ENCODE measurements around the gene NUDT17. TPM values are rescaled to one million over a fixed set of nuclear protein-coding genes. Genes with fewer than 3 reads are reported as not detected.
A peak's percentile ranks its signal among the peaks of the same experiment; 100 is the strongest.

The NUDT17 gene
- total and polyA plus RNA-seq, 2 donors (not counting 1 experiment from before 2014, with no cell fraction given) = 3.4 to 5.1 TPM

DNA sequence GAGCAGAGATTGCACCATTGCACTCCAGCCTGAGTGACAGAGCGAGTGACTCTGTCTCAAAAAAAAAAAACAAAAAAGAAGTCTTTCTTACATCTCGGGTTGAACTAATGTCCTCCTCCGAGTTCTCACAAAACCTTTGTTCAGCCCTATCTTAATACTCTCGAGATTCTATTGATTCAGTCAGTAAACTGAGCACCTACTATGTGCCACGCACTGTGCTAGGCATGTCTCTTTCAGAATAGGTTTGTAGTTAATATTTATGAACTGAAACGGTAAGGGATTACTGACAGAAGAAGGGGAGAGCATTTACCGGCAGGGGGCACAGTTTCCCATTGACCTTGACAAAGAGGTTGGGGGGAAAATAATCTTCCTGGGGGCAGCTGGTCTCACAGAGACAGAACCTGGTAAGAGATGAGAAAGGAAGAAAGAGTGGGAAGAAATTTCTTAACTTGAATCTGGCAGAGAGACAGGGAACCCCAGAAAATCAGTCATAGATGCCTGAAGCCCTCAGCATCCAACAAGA is 10.1 kb downstream of the NUDT17 start:
- Histone ChIP-seq H2AFZ (ENCODE audit: low read length) (no peak overlapping the region), H3K36me3 (ENCODE audit: control insufficient read depth, insufficient read depth, low read length) (peaks cover 16% of the 10 kb centered on the region), H3K9me3 (ENCODE audit: control insufficient read depth, insufficient read depth, low read depth, low read length) (no peaks in the 10 kb centered on the region), H3K4me2 (ENCODE audit: extremely low read depth, insufficient read depth, low read length) (no peak overlapping the region), H3K27ac (ENCODE audit: insufficient read depth, low read length) (no peak overlapping the region), H3K4me1 (ENCODE audit: control insufficient read depth, extremely low read depth, insufficient read depth, low read length) (peaks cover 8% of the 10 kb centered on the region), H3K9ac (ENCODE audit: insufficient read depth, low read length) (no peak overlapping the region), H3K79me2 (ENCODE audit: control insufficient read depth, insufficient read depth, low read length) (peaks cover 17% of the 10 kb centered on the region), H4K20me1 (ENCODE audit: control insufficient read depth, extremely low read depth, insufficient read depth, low read length) (no peaks in the 10 kb centered on the region), H3K4me3 (replicated peaks in 1 of 4; ENCODE audit: control extremely low read depth in 1 of 4, insufficient read depth in 1 of 4, low read depth in 3 of 4, low read length in 4 of 4) (no peak overlapping the region), H3K27me3 (ENCODE audit: control insufficient read depth, insufficient read depth, low read length) (no peaks in the 10 kb centered on the region)
- DNase-seq (ENCODE audit: low read depth in 2 of 2) = no peak
- TF ChIP-seq, protein P1, sequence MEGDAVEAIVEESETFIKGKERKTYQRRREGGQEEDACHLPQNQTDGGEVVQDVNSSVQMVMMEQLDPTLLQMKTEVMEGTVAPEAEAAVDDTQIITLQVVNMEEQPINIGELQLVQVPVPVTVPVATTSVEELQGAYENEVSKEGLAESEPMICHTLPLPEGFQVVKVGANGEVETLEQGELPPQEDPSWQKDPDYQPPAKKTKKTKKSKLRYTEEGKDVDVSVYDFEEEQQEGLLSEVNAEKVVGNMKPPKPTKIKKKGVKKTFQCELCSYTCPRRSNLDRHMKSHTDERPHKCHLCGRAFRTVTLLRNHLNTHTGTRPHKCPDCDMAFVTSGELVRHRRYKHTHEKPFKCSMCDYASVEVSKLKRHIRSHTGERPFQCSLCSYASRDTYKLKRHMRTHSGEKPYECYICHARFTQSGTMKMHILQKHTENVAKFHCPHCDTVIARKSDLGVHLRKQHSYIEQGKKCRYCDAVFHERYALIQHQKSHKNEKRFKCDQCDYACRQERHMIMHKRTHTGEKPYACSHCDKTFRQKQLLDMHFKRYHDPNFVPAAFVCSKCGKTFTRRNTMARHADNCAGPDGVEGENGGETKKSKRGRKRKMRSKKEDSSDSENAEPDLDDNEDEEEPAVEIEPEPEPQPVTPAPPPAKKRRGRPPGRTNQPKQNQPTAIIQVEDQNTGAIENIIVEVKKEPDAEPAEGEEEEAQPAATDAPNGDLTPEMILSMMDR (conservative IDR thresholded peaks at IDR 0.05 in 1 of 2, IDR thresholded peaks at IDR 0.05 in 1 of 2; ENCODE audit: low read depth in 1 of 2, low read length in 2 of 2) = peak in 1 of 2 donors; percentile 10
- no peak for TF ChIP-seq EZH2 (IDR thresholded peaks at IDR 0.05; ENCODE audit: low read length, missing control alignments)

DNA sequence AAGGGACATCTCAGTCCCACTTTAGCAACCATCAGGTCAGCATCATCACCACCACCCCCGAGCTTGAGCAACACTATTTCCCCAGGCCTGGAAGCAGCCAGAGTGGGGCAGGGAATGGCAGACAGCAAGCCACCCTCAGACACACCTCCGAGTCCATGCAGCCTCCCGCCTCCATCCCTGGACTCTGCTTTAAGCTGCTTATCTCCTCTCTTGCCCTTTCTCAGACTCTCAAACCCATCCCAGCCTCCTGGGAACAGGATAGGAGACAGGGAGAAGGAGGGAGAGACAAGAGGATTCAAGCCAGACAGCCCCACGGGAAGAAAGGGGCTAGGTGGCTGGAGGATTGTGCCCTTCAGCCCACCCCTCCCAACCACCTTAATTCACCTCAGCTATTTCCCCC is 11.7 kb downstream of the NUDT17 start:
- DNase-seq (ENCODE audit: low read depth in 2 of 2) = no peak
- Histone ChIP-seq H3K27me3 (ENCODE audit: control insufficient read depth, insufficient read depth, low read length) (no peaks in the 10 kb centered on the region), H3K4me2 (ENCODE audit: extremely low read depth, insufficient read depth, low read length) (no peak overlapping the region), H3K4me3 (replicated peaks in 1 of 4; ENCODE audit: control extremely low read depth in 1 of 4, insufficient read depth in 1 of 4, low read depth in 3 of 4, low read length in 4 of 4) (peak overlapping the region in 1 of 4 experiments; percentile 94), H4K20me1 (ENCODE audit: control insufficient read depth, extremely low read depth, insufficient read depth, low read length) (no peaks in the 10 kb centered on the region), H3K4me1 (ENCODE audit: control insufficient read depth, extremely low read depth, insufficient read depth, low read length) (peaks cover 8% of the 10 kb centered on the region), H3K27ac (ENCODE audit: insufficient read depth, low read length) (no peak overlapping the region), H3K79me2 (ENCODE audit: control insufficient read depth, insufficient read depth, low read length) (peaks cover 17% of the 10 kb centered on the region), H3K9ac (ENCODE audit: insufficient read depth, low read length) (no peak overlapping the region), H2AFZ (ENCODE audit: low read length) (no peak overlapping the region), H3K36me3 (ENCODE audit: control insufficient read depth, insufficient read depth, low read length) (peaks cover 15% of the 10 kb centered on the region), H3K9me3 (ENCODE audit: control insufficient read depth, insufficient read depth, low read depth, low read length) (no peaks in the 10 kb centered on the region)
- no peak for TF ChIP-seq EZH2 (IDR thresholded peaks at IDR 0.05; ENCODE audit: low read length, missing control alignments)
- TF ChIP-seq, protein P1 (conservative IDR thresholded peaks at IDR 0.05 in 1 of 2, IDR thresholded peaks at IDR 0.05 in 1 of 2; ENCODE audit: low read depth in 1 of 2, low read length in 2 of 2) = no peak

DNA sequence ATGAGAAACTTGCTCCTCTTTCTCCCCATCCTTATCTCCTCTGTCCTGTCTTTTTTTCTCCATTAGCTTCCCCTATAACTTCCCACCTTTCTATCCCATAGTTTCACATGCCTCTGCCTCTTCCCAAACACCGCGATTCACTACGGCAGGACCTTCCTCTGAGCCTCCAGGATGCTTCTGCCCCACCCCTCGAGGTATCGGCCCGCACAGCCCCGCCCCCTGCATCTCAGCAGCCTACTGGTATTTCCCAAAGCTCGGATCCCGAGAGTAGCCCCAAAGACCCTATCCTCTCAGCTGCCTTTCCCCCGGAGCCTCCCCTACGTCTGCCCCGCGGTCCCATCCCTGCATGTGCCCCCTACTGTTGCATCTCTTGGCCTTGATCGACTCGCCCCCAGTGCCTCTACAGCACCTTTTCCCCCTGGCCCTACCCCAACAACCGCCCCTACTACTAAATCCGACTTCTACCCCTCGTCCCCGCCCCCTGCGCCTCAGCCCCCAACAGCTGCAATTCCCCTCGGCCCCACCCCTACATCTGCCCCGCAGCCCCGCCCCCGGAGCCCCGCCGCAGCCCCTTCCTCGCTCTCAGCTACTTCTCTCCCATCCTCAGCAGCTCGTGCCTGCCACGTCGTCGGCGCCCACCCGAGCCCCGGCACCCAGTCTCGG is 12.9 kb downstream of the NUDT17 start:
- Histone ChIP-seq H3K9me3 (ENCODE audit: control insufficient read depth, insufficient read depth, low read depth, low read length) (no peaks in the 10 kb centered on the region), H3K27ac (ENCODE audit: insufficient read depth, low read length) (peak overlapping the region; percentile 74), H3K4me2 (ENCODE audit: extremely low read depth, insufficient read depth, low read length) (peak overlapping the region; percentile 90), H2AFZ (ENCODE audit: low read length) (peak overlapping the region; percentile 64), H4K20me1 (ENCODE audit: control insufficient read depth, extremely low read depth, insufficient read depth, low read length) (no peaks in the 10 kb centered on the region), H3K4me1 (ENCODE audit: control insufficient read depth, extremely low read depth, insufficient read depth, low read length) (peaks cover 8% of the 10 kb centered on the region), H3K4me3 (replicated peaks in 1 of 4; ENCODE audit: control extremely low read depth in 1 of 4, insufficient read depth in 1 of 4, low read depth in 3 of 4, low read length in 4 of 4) (peak overlapping the region; percentile 74 to 97 (median 86)), H3K36me3 (ENCODE audit: control insufficient read depth, insufficient read depth, low read length) (peaks cover 10% of the 10 kb centered on the region), H3K27me3 (ENCODE audit: control insufficient read depth, insufficient read depth, low read length) (no peaks in the 10 kb centered on the region), H3K9ac (ENCODE audit: insufficient read depth, low read length) (peak overlapping the region; percentile 70), H3K79me2 (ENCODE audit: control insufficient read depth, insufficient read depth, low read length) (peaks cover 17% of the 10 kb centered on the region)
- no peak for TF ChIP-seq EZH2 (IDR thresholded peaks at IDR 0.05; ENCODE audit: low read length, missing control alignments)
- TF ChIP-seq, protein P1 (conservative IDR thresholded peaks at IDR 0.05 in 1 of 2, IDR thresholded peaks at IDR 0.05 in 1 of 2; ENCODE audit: low read depth in 1 of 2, low read length in 2 of 2) = no peak
- peak; percentile 17 to 42 for DNase-seq (ENCODE audit: low read depth in 2 of 2)
